Heart left ventricle (tissue), 16 donors: ENCODE measurements around the gene PDE9A. TPM values are rescaled to one million over a fixed set of nuclear protein-coding genes. Genes with fewer than 3 reads are reported as not detected.

Source experiments
- ATAC-seq, 4 donors: fragments of 200-7000 bp; cut with Tn5 transposase; one replicate each; pipeline ENCODE4 v1.9.1; 2020 to 2022; ENCODE audit warnings: moderate library complexity in 4 of 4, mild to moderate bottlenecking in 3 of 4, moderate number of reproducible peaks in 1 of 4
- DNase-seq, 5 donors: peaks; one replicate each; pipeline ENCODE4 v3.0.0-alpha.2; 2020
- H3K27ac ChIP-seq, 12 donors: fragments of 200-600 bp; sonication (generic) in 4 of 12; one replicate each; pipeline versions ENCODE4 v1.5.0 to v1.8.0; 2016 to 2022; ENCODE audit warnings: mild to moderate bottlenecking in 2 of 12
- H3K27me3 ChIP-seq, 9 donors: fragments of 200-600 bp; sonication (generic) in 2 of 9; one replicate each; pipeline versions ENCODE4 v1.5.1 to v1.8.0; 2016 to 2022; ENCODE audit warnings: mild to moderate bottlenecking in 3 of 9
- H3K36me3 ChIP-seq, 9 donors: fragments of 200-600 bp; sonication (generic) in 2 of 9; one replicate each; pipeline versions ENCODE4 v1.5.0 to v1.8.0; 2018 to 2022; ENCODE audit warnings: mild to moderate bottlenecking in 2 of 9
- H3K4me1 ChIP-seq, 12 donors: fragments of 200-600 bp; sonication (generic) in 4 of 12; one replicate each; pipeline versions ENCODE4 v1.5.0 to v1.8.0; 2016 to 2022; ENCODE audit warnings: mild to moderate bottlenecking in 3 of 12
- H3K4me3 ChIP-seq, 12 donors: fragments of 200-600 bp; sonication (generic) in 4 of 12; one replicate each; pipeline versions ENCODE4 v1.5.0 to v1.8.0; 2017 to 2022; ENCODE audit warnings: mild to moderate bottlenecking in 9 of 12, moderate library complexity in 4 of 12
- H3K9me3 ChIP-seq, 12 donors: fragments of 200-600 bp; sonication (generic) in 4 of 12; one replicate each; pipeline versions ENCODE4 v1.5.0 to v1.8.0; 2016 to 2022; ENCODE audit warnings: mild to moderate bottlenecking in 1 of 12
- POLR2A ChIP-seq, 2 donors: fragments of 450-650 bp; IDR thresholded peaks; one replicate each; pipeline ENCODE4 v1.6.1; 2017; ENCODE audit warnings: antibody characterized with exemption in 2 of 2, mild to moderate bottlenecking in 2 of 2, moderate library complexity in 2 of 2
- WGBS, 4 donors: extraction: QIAGEN DNeasy Blood & Tissue Kit in 2 of 4; methylation state at CpG; one replicate each; pipeline versions ENCODE4 v1.1.5 to v1.1.7; 2013 to 2018; 5-methylcytosine and 5-hydroxymethylcytosine counted together
- intact Hi-C, 10 donors: fragments of 100-400 bp; cut with DNase I; formaldehyde crosslinking; loops; one replicate each; pipeline versions ENCODE4 v1.11.1 to v1.14.2; 2022
- polyA plus RNA-seq, 2 donors: library from polyadenylated mRNA; stranded (reverse); fragments of 200-250 nt; gene quantifications; one replicate each; pipeline ENCODE4 v1.2.3, GENCODE V29; 2013
- total RNA-seq, 9 donors: library from RNA; depleted of rRNA in 2 of 9; stranded (reverse); fragments of >200 nt in 2 of 9; fragmentation: NEBNext Ultra II Directional in 3 of 9; extraction: Animal tissue kit (Norgen Biotek cat#: 25700) in 3 of 9; gene quantifications; one replicate each; pipeline versions ENCODE4 v1.1.0 to v1.2.4, GENCODE V29; 2016 to 2023
- TF ChIP-seq, protein P1 (sequence below), 12 donors: fragments of 200-600 bp; sonication (generic) in 4 of 12; IDR thresholded peaks; one replicate each; pipeline versions ENCODE4 v1.5.0 to v1.8.0; 2018 to 2022; ENCODE audit warnings: antibody characterized with exemption in 12 of 12, mild to moderate bottlenecking in 5 of 12
- donor health status: ischemic (EF 13 %, LVEDD 7.1; RV severe dilation, severe dysfunction).
- donor health status: healthy with polysubstance abuse.
- donor health status: DM: no; HTN: yes; CAD: no.
- donor health status: DM: no; HTN: no; CAD: no.
- donor health status: ischemic (EF 25% LVEDD 6.9; RV normal size, moderate dysfunction).
- donor health status: ischemic (EF 25% LVEDD 5.7; RV mildly dilated, moderate dysfunction).
- donor health status: healthy.
- donor health status: DM: yes; HTN: yes; CAD: no.
- donor health status: ischemic (EF 35%, LVEDD 5.7; RV mildly dilated, moderate dysfunction).
- donor health status: nonischemic (EF 11% LVEDD 7.7; RV severe dilation, severe dysfunction).
- donor health status: DM: yes; HTN: yes; CAD: no.
- donor health status: PGD.
- donor health status: ischemic (EF 29% LVEDD 5.4; RV normal size, mild dysfunction).
- donor health status: nonischemic (EF 23%, LVEDD 6.1; RV moderate dilation, normal function).

The PDE9A gene
- total and polyA plus RNA-seq, 11 donors = 1.5 to 4.0 (median 3.1) TPM

GRCh38 chr21:42815217-42815616 lies 161.8 kb downstream of the PDE9A start:
- TF ChIP-seq, protein P1, sequence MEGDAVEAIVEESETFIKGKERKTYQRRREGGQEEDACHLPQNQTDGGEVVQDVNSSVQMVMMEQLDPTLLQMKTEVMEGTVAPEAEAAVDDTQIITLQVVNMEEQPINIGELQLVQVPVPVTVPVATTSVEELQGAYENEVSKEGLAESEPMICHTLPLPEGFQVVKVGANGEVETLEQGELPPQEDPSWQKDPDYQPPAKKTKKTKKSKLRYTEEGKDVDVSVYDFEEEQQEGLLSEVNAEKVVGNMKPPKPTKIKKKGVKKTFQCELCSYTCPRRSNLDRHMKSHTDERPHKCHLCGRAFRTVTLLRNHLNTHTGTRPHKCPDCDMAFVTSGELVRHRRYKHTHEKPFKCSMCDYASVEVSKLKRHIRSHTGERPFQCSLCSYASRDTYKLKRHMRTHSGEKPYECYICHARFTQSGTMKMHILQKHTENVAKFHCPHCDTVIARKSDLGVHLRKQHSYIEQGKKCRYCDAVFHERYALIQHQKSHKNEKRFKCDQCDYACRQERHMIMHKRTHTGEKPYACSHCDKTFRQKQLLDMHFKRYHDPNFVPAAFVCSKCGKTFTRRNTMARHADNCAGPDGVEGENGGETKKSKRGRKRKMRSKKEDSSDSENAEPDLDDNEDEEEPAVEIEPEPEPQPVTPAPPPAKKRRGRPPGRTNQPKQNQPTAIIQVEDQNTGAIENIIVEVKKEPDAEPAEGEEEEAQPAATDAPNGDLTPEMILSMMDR (IDR thresholded peaks at IDR 0.05) = no peak
- no peak for TF ChIP-seq POLR2A (IDR thresholded peaks at IDR 0.05)
- 76 to 85% (median 83%) methylated on average over 1 of the region's 1 CpG for WGBS, 4 donors
- peaks cover 0 to 8% (median 0%) of the 10 kb centered on the region in 12 donors for H3K4me1 ChIP-seq
- peaks cover 0 to 12% (median 0%) of the 10 kb centered on the region in 12 donors for H3K9me3 ChIP-seq
- DNase-seq = no peak
- H3K36me3 ChIP-seq = no peaks in the 10 kb centered on the region
- peaks cover 0 to 20% (median 0%) of the 10 kb centered on the region in 9 donors for H3K27me3 ChIP-seq
- H3K27ac ChIP-seq = no peak overlapping the region
- no peak overlapping the region for H3K4me3 ChIP-seq
- intact Hi-C loops = loop anchor here in 6 of 10 donors (2.0 to 10.0 kb wide), 4 partner anchors 100 to 223 kb away; partner anchors contain the start of gene PDE9A (in 5 of the 6)
- no peak for ATAC-seq

GRCh38 chr21:42818328-42818749 lies 164.9 kb downstream of the PDE9A start:
- ATAC-seq = peak in 3 of 4 donors; percentile 67 to 87 (median 85)
- intact Hi-C loops = loop anchor here in 9 of 10 donors (1.0 to 10.0 kb wide), 8 partner anchors 104 to 227 kb away; partner anchors contain the start of gene PDE9A (in 6 of the 9)
- TF ChIP-seq, protein P1 (IDR thresholded peaks at IDR 0.05) = peak; percentile 76 to 94 (median 87)
- TF ChIP-seq POLR2A (IDR thresholded peaks at IDR 0.05) = no peak
- peak; percentile 37 to 84 (median 60) for DNase-seq
- no peak overlapping the region for H3K27ac ChIP-seq
- H3K4me1 ChIP-seq = no peaks in the 10 kb centered on the region
- peaks cover 0 to 10% (median 0%) of the 10 kb centered on the region in 9 donors for H3K27me3 ChIP-seq
- WGBS, 4 donors = 27 to 53% (median 38%) methylated on average over 2 of the region's 2 CpGs
- H3K4me3 ChIP-seq = no peak overlapping the region
- H3K9me3 ChIP-seq = peaks cover 0 to 12% (median 0%) of the 10 kb centered on the region in 12 donors
- no peaks in the 10 kb centered on the region for H3K36me3 ChIP-seq

- no peaks in the 10 kb centered on the region for H3K4me1 ChIP-seq
- TF ChIP-seq, protein P1 (IDR thresholded peaks at IDR 0.05) = no peak
- no peak for TF ChIP-seq POLR2A (IDR thresholded peaks at IDR 0.05)
- H3K4me3 ChIP-seq = no peak overlapping the region
- WGBS, 4 donors = 93 to 95% (median 94%) methylated on average over 7 of the region's 7 CpGs
- ATAC-seq = no peak
- intact Hi-C loops = loop anchor here in 9 of 10 donors (2.0 to 10.0 kb wide), 5 partner anchors 105 to 228 kb away; partner anchors contain the start of gene PDE9A (in 7 of the 9)
- no peaks in the 10 kb centered on the region for H3K36me3 ChIP-seq
- peaks cover 0 to 8% (median 0%) of the 10 kb centered on the region in 12 donors for H3K9me3 ChIP-seq
- no peak for DNase-seq
- no peak overlapping the region for H3K27ac ChIP-seq
- peaks cover 0 to 10% (median 0%) of the 10 kb centered on the region in 9 donors for H3K27me3 ChIP-seq
These were observed 166.6 kb downstream of the PDE9A start for GRCh38 chr21:42819861-42820615.
